Measurements from ENCODE around the gene GGT6.

Gene GGT6

DNA sequence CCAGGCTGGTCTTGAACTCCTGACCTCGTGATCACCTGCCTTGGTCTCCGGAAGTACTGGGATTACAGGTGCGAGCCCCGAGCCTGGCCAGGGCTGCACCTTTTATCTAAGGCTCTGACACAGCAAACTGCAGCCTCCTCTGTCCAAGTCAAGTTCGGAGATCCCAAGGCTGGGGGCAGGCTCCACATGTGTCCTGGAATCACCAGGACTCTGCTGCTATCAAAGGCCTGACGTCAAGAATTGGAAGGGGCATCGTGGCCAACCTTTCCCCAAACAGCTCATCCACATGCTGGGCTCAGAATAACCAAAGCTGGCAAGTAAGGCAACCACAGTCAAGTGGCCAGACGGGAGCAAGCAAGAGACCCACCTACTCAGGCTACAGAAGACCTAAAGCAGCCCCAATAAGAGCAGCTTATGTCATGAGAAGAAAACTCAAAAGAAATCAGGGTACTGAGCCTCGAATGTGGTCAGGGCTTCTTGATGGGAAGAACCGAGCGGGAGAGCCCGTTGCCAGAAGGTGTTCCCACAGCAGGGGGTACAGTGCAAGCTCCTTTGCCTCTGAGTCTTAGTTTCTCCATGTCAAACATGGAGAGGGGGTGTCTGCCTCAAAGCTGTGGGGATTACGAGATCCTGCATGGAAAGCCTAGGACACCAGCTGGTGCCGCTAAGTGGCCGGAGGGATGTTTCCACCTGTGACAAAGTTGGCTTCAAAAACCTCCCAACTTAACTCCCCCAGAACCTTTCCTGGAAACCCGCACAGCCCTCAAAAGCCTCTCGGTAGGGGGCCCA lies 13.1 kb downstream of the GGT6 start:
- TF ChIP-seq EZH2 (IDR thresholded peaks at IDR 0.05; ENCODE audit: borderline replicate concordance, low read length): no peak
- TF ChIP-seq, protein P1, sequence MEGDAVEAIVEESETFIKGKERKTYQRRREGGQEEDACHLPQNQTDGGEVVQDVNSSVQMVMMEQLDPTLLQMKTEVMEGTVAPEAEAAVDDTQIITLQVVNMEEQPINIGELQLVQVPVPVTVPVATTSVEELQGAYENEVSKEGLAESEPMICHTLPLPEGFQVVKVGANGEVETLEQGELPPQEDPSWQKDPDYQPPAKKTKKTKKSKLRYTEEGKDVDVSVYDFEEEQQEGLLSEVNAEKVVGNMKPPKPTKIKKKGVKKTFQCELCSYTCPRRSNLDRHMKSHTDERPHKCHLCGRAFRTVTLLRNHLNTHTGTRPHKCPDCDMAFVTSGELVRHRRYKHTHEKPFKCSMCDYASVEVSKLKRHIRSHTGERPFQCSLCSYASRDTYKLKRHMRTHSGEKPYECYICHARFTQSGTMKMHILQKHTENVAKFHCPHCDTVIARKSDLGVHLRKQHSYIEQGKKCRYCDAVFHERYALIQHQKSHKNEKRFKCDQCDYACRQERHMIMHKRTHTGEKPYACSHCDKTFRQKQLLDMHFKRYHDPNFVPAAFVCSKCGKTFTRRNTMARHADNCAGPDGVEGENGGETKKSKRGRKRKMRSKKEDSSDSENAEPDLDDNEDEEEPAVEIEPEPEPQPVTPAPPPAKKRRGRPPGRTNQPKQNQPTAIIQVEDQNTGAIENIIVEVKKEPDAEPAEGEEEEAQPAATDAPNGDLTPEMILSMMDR (IDR thresholded peaks at IDR 0.05; ENCODE audit: low read length): no peak
- H3K9ac ChIP-seq (ENCODE audit: low read length): no peak overlapping the region
- H3K4me3 ChIP-seq (ENCODE audit: low read depth, low read length, poor library complexity, severe bottlenecking): no peak overlapping the region
- no peaks in the 10 kb centered on the region for H3K9me3 ChIP-seq (ENCODE audit: low read length)
- H3K36me3 ChIP-seq (ENCODE audit: insufficient read depth, low read length): peaks cover 96% of the 10 kb centered on the region
- no peak overlapping the region for H3K27ac ChIP-seq (ENCODE audit: low read depth, low read length, poor library complexity, severe bottlenecking)
- no peaks in the 10 kb centered on the region for H3K9me2 ChIP-seq (ENCODE audit: low read depth, low read length)
- H3K79me2 ChIP-seq (ENCODE audit: insufficient read depth, low read length): no peaks in the 10 kb centered on the region
- no peaks in the 10 kb centered on the region for H3K4me1 ChIP-seq (ENCODE audit: insufficient read depth, low read length, severe bottlenecking)
- H3K27me3 ChIP-seq (ENCODE audit: insufficient read depth, low read length): no peaks in the 10 kb centered on the region
- no peaks in the 10 kb centered on the region for H3F3A ChIP-seq (ENCODE audit: insufficient read depth, low read length)
- no peaks in the 10 kb centered on the region for H4K20me1 ChIP-seq (ENCODE audit: insufficient read depth, low read length)
- no peak overlapping the region for H3K4me2 ChIP-seq (ENCODE audit: low read length)
- no peak overlapping the region for H2AFZ ChIP-seq (ENCODE audit: low read length)

DNA sequence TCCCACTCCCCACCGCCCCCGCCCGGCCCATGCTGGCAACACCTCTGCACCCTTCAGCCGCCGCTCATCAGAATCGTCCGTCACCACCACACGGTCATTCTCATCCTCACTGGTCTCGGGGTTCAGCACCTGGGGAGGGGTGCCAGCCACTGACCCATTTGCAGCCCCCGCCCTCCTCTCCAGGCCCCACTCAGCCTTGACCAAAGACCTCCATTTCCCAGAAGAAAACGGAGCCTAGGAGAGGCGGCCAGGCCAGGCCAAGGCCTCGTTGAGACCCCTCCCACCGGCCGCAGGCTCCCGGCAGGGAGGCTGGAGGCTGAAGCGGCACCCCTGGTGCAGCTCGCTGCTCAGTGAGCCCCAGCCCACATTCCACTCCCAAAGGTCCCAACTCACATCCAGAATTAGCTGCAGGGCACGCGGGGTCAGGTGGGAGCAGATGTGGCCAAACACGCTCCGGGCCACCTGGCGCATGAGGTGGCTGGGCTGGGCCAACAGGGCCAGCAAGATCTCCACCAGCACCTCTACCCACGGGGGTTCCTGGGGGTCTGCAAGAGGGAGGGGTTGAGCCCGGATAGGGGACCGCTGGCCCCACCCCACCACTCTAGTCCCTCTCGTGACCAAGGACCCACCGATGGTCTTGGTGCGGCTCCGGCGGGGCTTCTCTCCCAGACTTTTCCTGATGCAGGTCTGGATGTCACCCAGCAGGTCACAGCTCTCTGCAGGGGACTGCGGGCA lies 15.0 kb downstream of the GGT6 start:
- Histone ChIP-seq H3K9me3 (ENCODE audit: low read length) (no peaks in the 10 kb centered on the region), H3K36me3 (ENCODE audit: insufficient read depth, low read length) (peaks cover 97% of the 10 kb centered on the region), H3K79me2 (ENCODE audit: insufficient read depth, low read length) (no peaks in the 10 kb centered on the region), H4K20me1 (ENCODE audit: insufficient read depth, low read length) (no peaks in the 10 kb centered on the region), H3K4me2 (ENCODE audit: low read length) (no peak overlapping the region), H3K9ac (ENCODE audit: low read length) (no peak overlapping the region), H3K27ac (ENCODE audit: low read depth, low read length, poor library complexity, severe bottlenecking) (no peak overlapping the region), H3K27me3 (ENCODE audit: insufficient read depth, low read length) (no peaks in the 10 kb centered on the region), H3K9me2 (ENCODE audit: low read depth, low read length) (no peaks in the 10 kb centered on the region), H3K4me3 (ENCODE audit: low read depth, low read length, poor library complexity, severe bottlenecking) (no peak overlapping the region), H3K4me1 (ENCODE audit: insufficient read depth, low read length, severe bottlenecking) (no peaks in the 10 kb centered on the region), H3F3A (ENCODE audit: insufficient read depth, low read length) (no peaks in the 10 kb centered on the region), H2AFZ (ENCODE audit: low read length) (no peak overlapping the region)
- TF ChIP-seq, protein P1 (IDR thresholded peaks at IDR 0.05; ENCODE audit: low read length): no peak
- no peak for TF ChIP-seq EZH2 (IDR thresholded peaks at IDR 0.05; ENCODE audit: borderline replicate concordance, low read length)

DNA sequence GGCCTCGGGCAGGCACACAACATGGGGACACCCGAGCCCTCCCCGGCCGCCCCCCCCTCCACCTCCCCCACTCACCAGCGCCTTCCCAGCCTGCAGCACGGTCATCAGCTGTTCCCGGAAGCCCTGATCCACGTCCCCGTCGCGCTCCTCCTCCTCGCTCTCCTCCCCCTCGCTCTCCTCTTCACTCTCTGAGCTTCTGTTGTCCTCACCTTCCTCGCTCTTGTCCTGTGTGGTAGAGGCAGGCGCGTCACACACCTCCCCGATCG lies 15.5 kb downstream of the GGT6 start:
- H4K20me1 ChIP-seq (ENCODE audit: insufficient read depth, low read length): no peaks in the 10 kb centered on the region
- no peaks in the 10 kb centered on the region for H3K79me2 ChIP-seq (ENCODE audit: insufficient read depth, low read length)
- H3K4me1 ChIP-seq (ENCODE audit: insufficient read depth, low read length, severe bottlenecking): no peaks in the 10 kb centered on the region
- no peak overlapping the region for H3K27ac ChIP-seq (ENCODE audit: low read depth, low read length, poor library complexity, severe bottlenecking)
- H3K27me3 ChIP-seq (ENCODE audit: insufficient read depth, low read length): no peaks in the 10 kb centered on the region
- no peak overlapping the region for H2AFZ ChIP-seq (ENCODE audit: low read length)
- no peak for TF ChIP-seq EZH2 (IDR thresholded peaks at IDR 0.05; ENCODE audit: borderline replicate concordance, low read length)
- TF ChIP-seq, protein P1 (IDR thresholded peaks at IDR 0.05; ENCODE audit: low read length): no peak
- no peaks in the 10 kb centered on the region for H3F3A ChIP-seq (ENCODE audit: insufficient read depth, low read length)
- H3K4me2 ChIP-seq (ENCODE audit: low read length): no peak overlapping the region
- peaks cover 97% of the 10 kb centered on the region for H3K36me3 ChIP-seq (ENCODE audit: insufficient read depth, low read length)
- H3K4me3 ChIP-seq (ENCODE audit: low read depth, low read length, poor library complexity, severe bottlenecking): no peak overlapping the region
- no peaks in the 10 kb centered on the region for H3K9me3 ChIP-seq (ENCODE audit: low read length)
- H3K9ac ChIP-seq (ENCODE audit: low read length): no peak overlapping the region
- no peaks in the 10 kb centered on the region for H3K9me2 ChIP-seq (ENCODE audit: low read depth, low read length)

Data from OCI-LY1 (cell line).